Head of caudate nucleus (tissue), 42 donors: Measurements from ENCODE around the gene CNN2.

Experiments
- DNase-seq, 42 donors: peaks; one replicate each; pipeline versions ENCODE4 v3.0.0 to v3.0.0-alpha.2; 2020 to 2021; ENCODE audit warnings: mixed read lengths in 7 of 42
- intact Hi-C: fragments of 100-400 bp; cut with DNase I; formaldehyde crosslinking; loops from one replicate; pipeline ENCODE4 v1.15.0; 2022

Gene CNN2

GRCh38 chr19:1008268-1009040 is 18.0 kb upstream of the CNN2 start:
- DNase-seq, result no peak
- intact Hi-C loops, result no loop called here

- DNase-seq, result no peak
- intact Hi-C loops, result no loop called here
Observed at GRCh38 chr19:1009041-1009980, 17.1 kb upstream of the CNN2 start.

- intact Hi-C loops, result loop anchor here (10.0 kb wide), 1 partner anchor 175 kb away; no protein-coding TSS in a partner anchor
- DNase-seq, result no peak
Observed at GRCh38 chr19:1009981-1010538, 16.3 kb upstream of the CNN2 start.

GRCh38 chr19:1010586-1011510 is 15.6 kb upstream of the CNN2 start:
- no peak for DNase-seq
- intact Hi-C loops, result loop anchor here (10.0 kb wide), 1 partner anchor 174 kb away; no protein-coding TSS in a partner anchor

GRCh38 chr19:1011831-1012333 is 14.5 kb upstream of the CNN2 start:
- intact Hi-C loops, result loop anchor here (10.0 kb wide), 1 partner anchor 173 kb away; no protein-coding TSS in a partner anchor
- no peak for DNase-seq

GRCh38 chr19:1012334-1012733 is 14.1 kb upstream of the CNN2 start:
- no peak for DNase-seq
- intact Hi-C loops, result loop anchor here (10.0 kb wide), 1 partner anchor 172 kb away; no protein-coding TSS in a partner anchor

GRCh38 chr19:1013218-1013617 is 13.2 kb upstream of the CNN2 start:
- DNase-seq, result no peak
- intact Hi-C loops, result loop anchor here (10.0 kb wide), 1 partner anchor 172 kb away; no protein-coding TSS in a partner anchor

- intact Hi-C loops, result loop anchor here (10.0 kb wide), 1 partner anchor 170 kb away; no protein-coding TSS in a partner anchor
- DNase-seq, result no peak
Observed at GRCh38 chr19:1014161-1015060, 12.0 kb upstream of the CNN2 start.

GRCh38 chr19:1015061-1015781 is 11.2 kb upstream of the CNN2 start:
- no peak for DNase-seq
- intact Hi-C loops, result loop anchor here (10.0 kb wide), 1 partner anchor 170 kb away; no protein-coding TSS in a partner anchor

GRCh38 chr19:1015782-1016646 is 10.4 kb upstream of the CNN2 start:
- intact Hi-C loops, result loop anchor here (10.0 kb wide), 1 partner anchor 169 kb away; no protein-coding TSS in a partner anchor
- no peak for DNase-seq

- DNase-seq, result no peak
Observed at GRCh38 chr19:1016647-1017114, 9.7 kb upstream of the CNN2 start.

GRCh38 chr19:1017115-1017905 is 9.1 kb upstream of the CNN2 start:
- DNase-seq, result peak in 14 of 42 donors; percentile 22 to 71 (median 35)
- intact Hi-C loops, result loop anchor here (10.0 kb wide), 1 partner anchor 167 kb away; no protein-coding TSS in a partner anchor

More at GRCh38 chr19:1016647-1017114, 9.7 kb upstream of the CNN2 start:
- intact Hi-C loops, result loop anchor here (10.0 kb wide), 1 partner anchor 168 kb away; no protein-coding TSS in a partner anchor

GRCh38 chr19:1017906-1018305 is 8.5 kb upstream of the CNN2 start:
- DNase-seq, result no peak
- intact Hi-C loops, result loop anchor here (10.0 kb wide), 1 partner anchor 167 kb away; no protein-coding TSS in a partner anchor

- DNase-seq, result no peak
- intact Hi-C loops, result loop anchor here (10.0 kb wide), 1 partner anchor 166 kb away; no protein-coding TSS in a partner anchor
Observed at GRCh38 chr19:1018393-1018792, 8.0 kb upstream of the CNN2 start.
